ENCODE data around the gene TRIM9.
A peak's percentile ranks its signal among the peaks of the same experiment; 100 is the strongest.
"Not testable (repeated sequence)": the region's sequence is repeated elsewhere in the genome, so short reads cannot be mapped to it uniquely, and the experiment has no call there.

Gene TRIM9

GRCh38 chr14:50998612-50999011 lies 96.3 kb downstream of the TRIM9 start:
- no peaks in the 10 kb centered on the region for H3K27me3 ChIP-seq (ENCODE audit: control insufficient read depth, insufficient read depth, low read length)
- H3K4me1 ChIP-seq (ENCODE audit: control insufficient read depth, low read depth, low read length), result no peaks in the 10 kb centered on the region
- no peak overlapping the region for H3K4me3 ChIP-seq (ENCODE audit: low read length)
- no peak overlapping the region for H3K9ac ChIP-seq (ENCODE audit: low read length)
- H3K9me3 ChIP-seq (ENCODE audit: control insufficient read depth, low read depth, low read length), result no peaks in the 10 kb centered on the region
- no peaks in the 10 kb centered on the region for H3K36me3 ChIP-seq (ENCODE audit: control insufficient read depth, low read depth, low read length)
- no peak overlapping the region for H3K27ac ChIP-seq (ENCODE audit: low read length)

DNA sequence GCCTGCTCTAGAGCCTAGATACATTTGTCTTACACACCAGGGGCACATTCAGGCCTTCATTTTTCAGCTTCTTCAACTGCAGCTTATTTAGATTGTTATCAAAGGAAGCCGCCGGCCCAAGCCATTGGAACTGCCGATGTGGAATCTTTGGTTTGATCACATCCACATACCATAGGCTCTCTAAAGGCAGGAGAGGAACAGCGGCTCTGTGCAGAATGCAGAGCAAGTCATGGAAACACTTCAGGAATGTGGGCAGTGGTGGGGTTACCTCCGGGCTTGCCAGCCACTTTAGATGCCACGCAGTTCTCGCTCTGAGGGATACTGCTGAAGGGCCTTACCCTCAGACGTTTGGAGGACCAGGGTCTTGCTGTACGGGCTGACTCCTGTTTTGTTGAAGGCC lies 97.2 kb downstream of the TRIM9 start:
- Histone ChIP-seq H3K4me1 (ENCODE audit: control insufficient read depth, low read depth, low read length) (no peaks in the 10 kb centered on the region), H3K4me3 (ENCODE audit: low read length) (no peak overlapping the region), H3K27ac (ENCODE audit: low read length) (no peak overlapping the region), H3K36me3 (ENCODE audit: control insufficient read depth, low read depth, low read length) (no peaks in the 10 kb centered on the region), H3K27me3 (ENCODE audit: control insufficient read depth, insufficient read depth, low read length) (no peaks in the 10 kb centered on the region), H3K9me3 (ENCODE audit: control insufficient read depth, low read depth, low read length) (no peaks in the 10 kb centered on the region), H3K9ac (ENCODE audit: low read length) (no peak overlapping the region)

GRCh38 chr14:50994158-50994557 lies 100.7 kb downstream of the TRIM9 start:
- not testable (repeated sequence) for H3K4me3 ChIP-seq (ENCODE audit: low read length); H3K4me1 ChIP-seq (ENCODE audit: control insufficient read depth, low read depth, low read length)

DNA sequence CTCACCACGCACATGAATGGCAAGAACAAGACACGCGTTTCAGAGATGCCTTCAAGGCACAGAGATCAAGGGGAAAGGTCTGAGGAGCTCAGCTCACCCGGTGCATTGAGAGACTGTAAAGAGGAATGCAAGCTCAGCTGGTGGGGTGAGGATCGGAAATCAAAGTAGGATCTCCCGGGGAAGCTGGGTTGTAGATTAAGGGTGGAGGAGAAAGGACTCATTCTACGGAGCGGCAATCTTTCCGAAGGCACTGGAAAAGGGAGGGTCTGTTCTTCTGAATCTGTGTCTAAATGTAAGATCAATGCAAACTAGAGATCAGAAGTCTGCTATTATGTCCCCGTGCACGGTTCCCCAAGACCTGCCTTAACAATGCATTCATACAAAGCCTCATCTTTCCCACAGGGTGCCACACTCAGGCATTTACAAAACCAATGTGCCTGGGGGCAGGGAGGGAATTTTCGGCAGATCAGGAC lies 109.0 kb downstream of the TRIM9 start:
- no peaks in the 10 kb centered on the region for H3K9me3 ChIP-seq (ENCODE audit: control insufficient read depth, low read depth, low read length)
- no peak overlapping the region for H3K27ac ChIP-seq (ENCODE audit: low read length)
- H3K4me1 ChIP-seq (ENCODE audit: control insufficient read depth, low read depth, low read length), result peaks cover 33% of the 10 kb centered on the region
- H3K36me3 ChIP-seq (ENCODE audit: control insufficient read depth, low read depth, low read length), result no peaks in the 10 kb centered on the region
- H3K4me3 ChIP-seq (ENCODE audit: low read length), result peak overlapping the region; percentile 7
- no peak overlapping the region for H3K9ac ChIP-seq (ENCODE audit: low read length)
- H3K27me3 ChIP-seq (ENCODE audit: control insufficient read depth, insufficient read depth, low read length), result no peaks in the 10 kb centered on the region

More at GRCh38 chr14:50994158-50994557, 100.7 kb downstream of the TRIM9 start:
- H3K27me3 ChIP-seq (ENCODE audit: control insufficient read depth, insufficient read depth, low read length); H3K36me3 ChIP-seq (ENCODE audit: control insufficient read depth, low read depth, low read length); H3K9ac ChIP-seq (ENCODE audit: low read length); H3K27ac ChIP-seq (ENCODE audit: low read length); H3K9me3 ChIP-seq (ENCODE audit: control insufficient read depth, low read depth, low read length): not testable (repeated sequence)

- Histone ChIP-seq H3K36me3 (ENCODE audit: control insufficient read depth, low read depth, low read length) (no peaks in the 10 kb centered on the region), H3K4me3 (ENCODE audit: low read length) (peak overlapping the region; percentile 7), H3K27ac (ENCODE audit: low read length) (no peak overlapping the region), H3K9ac (ENCODE audit: low read length) (no peak overlapping the region), H3K4me1 (ENCODE audit: control insufficient read depth, low read depth, low read length) (peaks cover 33% of the 10 kb centered on the region), H3K27me3 (ENCODE audit: control insufficient read depth, insufficient read depth, low read length) (no peaks in the 10 kb centered on the region), H3K9me3 (ENCODE audit: control insufficient read depth, low read depth, low read length) (no peaks in the 10 kb centered on the region)
These were observed 109.6 kb downstream of the TRIM9 start for GRCh38 chr14:50985124-50985858.

DNA sequence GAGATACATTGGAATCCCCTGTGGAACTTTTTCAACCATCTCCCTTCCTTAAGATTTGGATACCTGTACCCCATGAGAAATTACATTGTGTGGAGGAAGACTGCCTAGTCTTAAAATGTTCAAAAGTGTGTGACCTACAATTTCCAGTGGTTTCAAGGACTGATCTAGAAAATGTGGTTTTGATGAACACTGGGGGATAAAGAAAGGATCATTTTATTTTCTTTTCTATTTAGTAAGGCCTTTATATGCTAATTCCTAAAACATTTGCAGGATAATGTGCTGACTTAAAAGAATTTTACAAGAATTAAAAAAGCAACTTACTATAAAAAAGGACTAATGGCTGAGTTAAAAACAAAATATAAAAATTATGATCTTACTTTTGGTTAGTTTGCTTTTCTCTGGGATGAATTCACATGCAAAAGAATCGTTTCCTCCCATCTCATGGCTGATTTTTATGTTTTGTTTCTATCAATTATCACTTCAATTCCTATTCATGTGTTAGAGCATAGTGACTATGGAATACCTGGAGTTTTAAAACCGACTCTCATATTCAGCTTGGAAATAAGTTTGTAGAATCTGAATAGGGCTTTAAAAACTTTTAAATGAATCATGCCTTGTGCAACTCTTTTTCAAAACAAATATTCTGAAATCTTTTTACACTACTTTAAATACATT lies 110.7 kb downstream of the TRIM9 start:
- no peak overlapping the region for H3K4me3 ChIP-seq (ENCODE audit: low read length)
- H3K4me1 ChIP-seq (ENCODE audit: control insufficient read depth, low read depth, low read length), result peaks cover 33% of the 10 kb centered on the region
- no peaks in the 10 kb centered on the region for H3K9me3 ChIP-seq (ENCODE audit: control insufficient read depth, low read depth, low read length)
- H3K27ac ChIP-seq (ENCODE audit: low read length), result no peak overlapping the region
- H3K27me3 ChIP-seq (ENCODE audit: control insufficient read depth, insufficient read depth, low read length), result no peaks in the 10 kb centered on the region
- H3K9ac ChIP-seq (ENCODE audit: low read length), result no peak overlapping the region
- no peaks in the 10 kb centered on the region for H3K36me3 ChIP-seq (ENCODE audit: control insufficient read depth, low read depth, low read length)

DNA sequence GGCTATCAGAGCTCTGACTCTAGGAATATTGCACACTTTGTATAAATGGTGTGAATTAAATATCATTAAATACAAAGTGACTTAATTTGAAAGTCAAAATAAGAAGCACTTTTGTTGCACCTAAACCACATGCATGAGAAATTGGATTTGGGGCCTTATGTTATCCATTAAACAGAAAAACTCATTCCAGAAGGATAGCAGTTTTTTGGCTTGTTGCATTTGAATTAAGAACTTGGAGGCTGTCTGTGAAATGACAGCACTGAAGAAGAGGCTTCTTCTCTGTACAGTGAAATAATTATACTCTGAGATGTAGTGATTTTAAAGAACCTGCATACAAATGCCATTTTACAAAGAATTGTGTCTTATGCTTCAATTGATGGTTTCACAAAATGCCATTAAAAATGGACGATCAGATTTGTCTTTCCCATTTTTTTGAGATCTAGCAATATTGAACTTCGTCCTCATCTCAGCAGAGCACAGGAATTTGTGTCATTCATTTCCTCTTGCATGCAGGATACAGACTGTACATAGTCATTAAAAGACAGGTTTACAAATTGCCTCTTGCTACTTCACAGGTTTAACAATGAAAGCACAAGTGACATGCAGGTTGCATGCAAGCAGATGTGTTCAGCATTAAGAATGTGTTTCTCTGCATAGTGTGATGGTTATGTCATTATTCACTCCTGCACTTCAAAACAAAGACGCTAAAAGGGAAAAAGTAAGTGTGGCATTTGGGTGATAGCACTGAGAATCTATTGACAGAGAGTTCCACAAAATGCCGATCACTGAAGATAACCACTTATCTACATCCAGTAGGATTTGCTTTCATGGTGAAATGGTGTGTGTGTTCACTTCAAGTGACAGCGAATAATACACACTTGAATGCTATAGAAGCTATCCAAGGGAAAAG lies 114.7 kb downstream of the TRIM9 start:
- Histone ChIP-seq H3K4me1 (ENCODE audit: control insufficient read depth, low read depth, low read length) (peaks cover 17% of the 10 kb centered on the region), H3K4me3 (ENCODE audit: low read length) (no peak overlapping the region), H3K27ac (ENCODE audit: low read length) (no peak overlapping the region), H3K9me3 (ENCODE audit: control insufficient read depth, low read depth, low read length) (no peaks in the 10 kb centered on the region), H3K27me3 (ENCODE audit: control insufficient read depth, insufficient read depth, low read length) (no peaks in the 10 kb centered on the region), H3K36me3 (ENCODE audit: control insufficient read depth, low read depth, low read length) (no peaks in the 10 kb centered on the region), H3K9ac (ENCODE audit: low read length) (no peak overlapping the region)

DNA sequence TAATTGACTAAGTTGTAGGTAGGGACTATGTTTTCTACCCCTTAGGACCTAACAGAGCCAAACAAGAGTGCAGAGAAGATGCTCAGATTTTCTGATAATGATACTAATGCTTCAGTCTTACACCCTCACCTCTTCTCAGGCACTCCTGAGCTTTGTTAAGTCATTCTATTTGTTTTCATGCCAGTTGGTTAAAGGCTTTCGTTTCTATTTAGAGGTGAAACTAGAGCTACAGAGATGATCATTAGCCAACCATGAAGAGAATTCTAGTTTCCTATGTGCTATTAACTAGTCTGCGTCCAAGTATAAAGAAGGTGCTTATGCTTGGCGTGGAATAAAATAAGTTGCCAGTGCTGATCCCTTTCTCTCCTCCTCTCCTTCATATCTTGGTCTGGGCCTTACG lies 116.0 kb downstream of the TRIM9 start:
- H3K36me3 ChIP-seq (ENCODE audit: control insufficient read depth, low read depth, low read length), result no peaks in the 10 kb centered on the region
- no peak overlapping the region for H3K27ac ChIP-seq (ENCODE audit: low read length)
- H3K4me3 ChIP-seq (ENCODE audit: low read length), result no peak overlapping the region
- no peaks in the 10 kb centered on the region for H3K27me3 ChIP-seq (ENCODE audit: control insufficient read depth, insufficient read depth, low read length)
- no peak overlapping the region for H3K9ac ChIP-seq (ENCODE audit: low read length)
- H3K9me3 ChIP-seq (ENCODE audit: control insufficient read depth, low read depth, low read length), result no peaks in the 10 kb centered on the region
- peaks cover 4% of the 10 kb centered on the region for H3K4me1 ChIP-seq (ENCODE audit: control insufficient read depth, low read depth, low read length)

- no peaks in the 10 kb centered on the region for H3K27me3 ChIP-seq (ENCODE audit: control insufficient read depth, insufficient read depth, low read length)
- H3K9ac ChIP-seq (ENCODE audit: low read length), result no peak overlapping the region
- H3K9me3 ChIP-seq (ENCODE audit: control insufficient read depth, low read depth, low read length), result no peaks in the 10 kb centered on the region
- no peaks in the 10 kb centered on the region for H3K36me3 ChIP-seq (ENCODE audit: control insufficient read depth, low read depth, low read length)
- no peak overlapping the region for H3K27ac ChIP-seq (ENCODE audit: low read length)
- peaks cover 1% of the 10 kb centered on the region for H3K4me1 ChIP-seq (ENCODE audit: control insufficient read depth, low read depth, low read length)
- H3K4me3 ChIP-seq (ENCODE audit: low read length), result no peak overlapping the region
These were observed 116.4 kb downstream of the TRIM9 start for GRCh38 chr14:50978529-50978871.

DNA sequence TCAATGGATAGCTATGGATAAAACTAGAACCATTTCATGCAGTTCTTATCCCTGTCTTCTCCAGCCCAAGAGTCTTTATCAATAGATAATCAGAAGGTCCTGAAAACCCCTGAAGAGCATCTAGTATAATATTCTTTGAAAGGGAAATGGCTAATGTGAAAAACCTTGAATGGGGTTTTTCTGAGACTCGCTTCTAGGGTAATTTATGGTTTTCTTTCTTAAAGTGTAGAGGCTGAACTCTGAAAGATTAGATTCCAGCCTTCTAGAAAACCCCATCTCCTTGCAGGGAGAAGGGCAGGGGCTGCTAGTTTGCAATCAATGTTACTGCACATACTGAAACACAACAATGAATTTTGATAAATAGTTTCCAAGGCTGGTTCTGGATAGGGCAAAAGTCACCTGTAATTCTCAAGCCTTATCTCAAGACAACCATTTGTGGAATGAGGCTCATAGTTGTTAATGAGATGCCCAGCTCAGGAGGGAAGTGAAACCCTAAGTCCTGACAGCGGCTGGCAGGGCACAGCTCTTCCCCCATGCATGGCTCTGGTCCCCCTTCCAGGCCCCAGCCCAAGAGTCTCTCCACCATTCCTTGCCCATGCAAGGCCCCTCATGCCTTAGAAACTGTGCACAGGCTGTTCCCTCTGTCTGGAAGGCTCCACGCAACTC lies 116.9 kb downstream of the TRIM9 start:
- no peak overlapping the region for H3K27ac ChIP-seq (ENCODE audit: low read length)
- no peak overlapping the region for H3K4me3 ChIP-seq (ENCODE audit: low read length)
- H3K4me1 ChIP-seq (ENCODE audit: control insufficient read depth, low read depth, low read length), result no peaks in the 10 kb centered on the region
- H3K9ac ChIP-seq (ENCODE audit: low read length), result no peak overlapping the region
- H3K9me3 ChIP-seq (ENCODE audit: control insufficient read depth, low read depth, low read length), result no peaks in the 10 kb centered on the region
- no peaks in the 10 kb centered on the region for H3K36me3 ChIP-seq (ENCODE audit: control insufficient read depth, low read depth, low read length)
- no peaks in the 10 kb centered on the region for H3K27me3 ChIP-seq (ENCODE audit: control insufficient read depth, insufficient read depth, low read length)

- Histone ChIP-seq H3K9ac (ENCODE audit: low read length) (no peak overlapping the region), H3K27me3 (ENCODE audit: control insufficient read depth, insufficient read depth, low read length) (no peaks in the 10 kb centered on the region), H3K27ac (ENCODE audit: low read length) (no peak overlapping the region), H3K36me3 (ENCODE audit: control insufficient read depth, low read depth, low read length) (no peaks in the 10 kb centered on the region), H3K4me3 (ENCODE audit: low read length) (no peak overlapping the region), H3K9me3 (ENCODE audit: control insufficient read depth, low read depth, low read length) (no peaks in the 10 kb centered on the region), H3K4me1 (ENCODE audit: control insufficient read depth, low read depth, low read length) (no peaks in the 10 kb centered on the region)
These were observed 120.8 kb downstream of the TRIM9 start for GRCh38 chr14:50974118-50974517.
